Panc1 (cell line): Measurements from ENCODE around the gene ANAPC5.

Experiments used
- CTCF ChIP-seq: fragments of 450-650 bp; IDR thresholded peaks from 2 replicates; pipeline ENCODE4 v1.5.1; 2017; ENCODE audit warnings: mild to moderate bottlenecking
- POLR2AphosphoS5 ChIP-seq: IDR thresholded peaks from 2 replicates; pipeline ENCODE4 v1.6.1; 2012; ENCODE audit warnings: mild to moderate bottlenecking, low read depth, low read length, moderate library complexity
- TCF7L2 ChIP-seq: IDR thresholded peaks from 2 replicates; pipeline ENCODE4 v1.6.1; 2011; ENCODE audit warnings: mild to moderate bottlenecking, low read depth, low read length, inconsistent platforms
- TF ChIP-seq, protein P1 (sequence below), 2 experiments: IDR thresholded peaks; 2 replicates each; pipeline ENCODE4 v1.6.1; 2011 to 2012; ENCODE audit warnings: low read depth in 2 of 2, control low read depth in 1 of 2, low read length in 1 of 2, mild to moderate bottlenecking in 1 of 2, moderate library complexity in 1 of 2; ENCODE audit not compliant: insufficient read depth in 1 of 2

GRCh38 chr12:121365416-121366062 lies 13.3 kb upstream of the ANAPC5 start:
- TF ChIP-seq CTCF (no peak), POLR2AphosphoS5 (no peak), TCF7L2 (no peak)
- TF ChIP-seq, protein P1, sequence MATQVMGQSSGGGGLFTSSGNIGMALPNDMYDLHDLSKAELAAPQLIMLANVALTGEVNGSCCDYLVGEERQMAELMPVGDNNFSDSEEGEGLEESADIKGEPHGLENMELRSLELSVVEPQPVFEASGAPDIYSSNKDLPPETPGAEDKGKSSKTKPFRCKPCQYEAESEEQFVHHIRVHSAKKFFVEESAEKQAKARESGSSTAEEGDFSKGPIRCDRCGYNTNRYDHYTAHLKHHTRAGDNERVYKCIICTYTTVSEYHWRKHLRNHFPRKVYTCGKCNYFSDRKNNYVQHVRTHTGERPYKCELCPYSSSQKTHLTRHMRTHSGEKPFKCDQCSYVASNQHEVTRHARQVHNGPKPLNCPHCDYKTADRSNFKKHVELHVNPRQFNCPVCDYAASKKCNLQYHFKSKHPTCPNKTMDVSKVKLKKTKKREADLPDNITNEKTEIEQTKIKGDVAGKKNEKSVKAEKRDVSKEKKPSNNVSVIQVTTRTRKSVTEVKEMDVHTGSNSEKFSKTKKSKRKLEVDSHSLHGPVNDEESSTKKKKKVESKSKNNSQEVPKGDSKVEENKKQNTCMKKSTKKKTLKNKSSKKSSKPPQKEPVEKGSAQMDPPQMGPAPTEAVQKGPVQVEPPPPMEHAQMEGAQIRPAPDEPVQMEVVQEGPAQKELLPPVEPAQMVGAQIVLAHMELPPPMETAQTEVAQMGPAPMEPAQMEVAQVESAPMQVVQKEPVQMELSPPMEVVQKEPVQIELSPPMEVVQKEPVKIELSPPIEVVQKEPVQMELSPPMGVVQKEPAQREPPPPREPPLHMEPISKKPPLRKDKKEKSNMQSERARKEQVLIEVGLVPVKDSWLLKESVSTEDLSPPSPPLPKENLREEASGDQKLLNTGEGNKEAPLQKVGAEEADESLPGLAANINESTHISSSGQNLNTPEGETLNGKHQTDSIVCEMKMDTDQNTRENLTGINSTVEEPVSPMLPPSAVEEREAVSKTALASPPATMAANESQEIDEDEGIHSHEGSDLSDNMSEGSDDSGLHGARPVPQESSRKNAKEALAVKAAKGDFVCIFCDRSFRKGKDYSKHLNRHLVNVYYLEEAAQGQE (IDR thresholded peaks at IDR 0.05; ENCODE audit: insufficient read depth in 1 of 2, low read depth in 2 of 2, low read length in 1 of 2) = no peak
